OCI-LY7 (cell line): ENCODE data around the gene EIF4H.

ENCODE experiments used
- CTCF ChIP-seq: fragments of 200-600 bp; sonication (generic); conservative IDR thresholded peaks from 2 replicates; pipeline ENCODE4 v1.5.1; 2014; ENCODE audit warnings: mild to moderate bottlenecking, antibody characterized with exemption, low read length, moderate library complexity, mixed read lengths
- EZH2phosphoT487 ChIP-seq: fragments of 200-600 bp; sonication (generic); IDR thresholded peaks from 2 replicates; pipeline ENCODE4 v1.6.1; 2018; ENCODE audit warnings: low read depth, borderline replicate concordance, mild to moderate bottlenecking, mixed run types, antibody characterized with exemption, low read length, moderate library complexity, mixed read lengths

GRCh38 chr7:74228951-74229900, 55.1 kb downstream of the EIF4H start:
- no peak for TF ChIP-seq CTCF
- no peak for TF ChIP-seq EZH2phosphoT487
